Measurements from ENCODE around the gene GTPBP6.

The GTPBP6 gene

GRCh38 chrX:331151-331824 is 12.7 kb upstream of the GTPBP6 start:
- TF ChIP-seq CREB1 (IDR thresholded peaks at IDR 0.05; ENCODE audit: low read depth) (no peak), RAD21 (IDR thresholded peaks at IDR 0.05; ENCODE audit: low read depth) (no peak), CEBPB (IDR thresholded peaks at IDR 0.05) (no peak), TAF1 (IDR thresholded peaks at IDR 0.05; ENCODE audit: low read depth) (no peak), FOXM1 (IDR thresholded peaks at IDR 0.05; ENCODE audit: borderline replicate concordance, low read depth) (no peak), YY1 (IDR thresholded peaks at IDR 0.05; ENCODE audit: low read depth) (no peak), TCF12 (IDR thresholded peaks at IDR 0.05; ENCODE audit: low read depth) (no peak), NFIC (IDR thresholded peaks at IDR 0.05) (no peak), EGR1 (IDR thresholded peaks at IDR 0.05) (no peak), ZBTB7A (IDR thresholded peaks at IDR 0.05; ENCODE audit: low read depth) (no peak)

- no peak for TF ChIP-seq USF1 (IDR thresholded peaks at IDR 0.05)
- no peak for TF ChIP-seq RAD21 (IDR thresholded peaks at IDR 0.05; ENCODE audit: low read depth)
- TF ChIP-seq MAX (IDR thresholded peaks at IDR 0.05): no peak
- TF ChIP-seq TAF1 (IDR thresholded peaks at IDR 0.05; ENCODE audit: low read depth): no peak
- TF ChIP-seq CREB1 (IDR thresholded peaks at IDR 0.05; ENCODE audit: low read depth): no peak
- TF ChIP-seq TCF12 (IDR thresholded peaks at IDR 0.05; ENCODE audit: low read depth): no peak
- no peak for TF ChIP-seq TEAD4 (IDR thresholded peaks at IDR 0.05)
- no peak for TF ChIP-seq ZBTB7A (IDR thresholded peaks at IDR 0.05; ENCODE audit: low read depth)
- TF ChIP-seq REST (IDR thresholded peaks at IDR 0.05; ENCODE audit: low read depth): no peak
- TF ChIP-seq YY1 (IDR thresholded peaks at IDR 0.05; ENCODE audit: low read depth): no peak
- no peak for TF ChIP-seq FOXM1 (IDR thresholded peaks at IDR 0.05; ENCODE audit: borderline replicate concordance, low read depth)
- no peak for TF ChIP-seq EGR1 (IDR thresholded peaks at IDR 0.05)
- no peak for TF ChIP-seq EP300 (IDR thresholded peaks at IDR 0.05; ENCODE audit: borderline replicate concordance)
- no peak for TF ChIP-seq CEBPB (IDR thresholded peaks at IDR 0.05)
- no peak for TF ChIP-seq NFIC (IDR thresholded peaks at IDR 0.05)
Observed at GRCh38 chrX:330726-331150, 12.1 kb upstream of the GTPBP6 start.

- no peak for TF ChIP-seq TEAD4 (IDR thresholded peaks at IDR 0.05)
- TF ChIP-seq ZBTB7A (IDR thresholded peaks at IDR 0.05; ENCODE audit: low read depth): no peak
- TF ChIP-seq REST (IDR thresholded peaks at IDR 0.05; ENCODE audit: low read depth): no peak
- no peak for TF ChIP-seq RAD21 (IDR thresholded peaks at IDR 0.05; ENCODE audit: low read depth)
- no peak for TF ChIP-seq TCF12 (IDR thresholded peaks at IDR 0.05; ENCODE audit: low read depth)
- no peak for TF ChIP-seq MAX (IDR thresholded peaks at IDR 0.05)
- TF ChIP-seq EP300 (IDR thresholded peaks at IDR 0.05; ENCODE audit: borderline replicate concordance): no peak
- TF ChIP-seq FOXM1 (IDR thresholded peaks at IDR 0.05; ENCODE audit: borderline replicate concordance, low read depth): no peak
- no peak for TF ChIP-seq NFIC (IDR thresholded peaks at IDR 0.05)
- no peak for TF ChIP-seq YY1 (IDR thresholded peaks at IDR 0.05; ENCODE audit: low read depth)
- no peak for TF ChIP-seq CEBPB (IDR thresholded peaks at IDR 0.05)
- no peak for TF ChIP-seq CREB1 (IDR thresholded peaks at IDR 0.05; ENCODE audit: low read depth)
- TF ChIP-seq EGR1 (IDR thresholded peaks at IDR 0.05): no peak
- no peak for TF ChIP-seq TAF1 (IDR thresholded peaks at IDR 0.05; ENCODE audit: low read depth)
- TF ChIP-seq USF1 (IDR thresholded peaks at IDR 0.05): no peak
Observed at GRCh38 chrX:329291-329910, 10.8 kb upstream of the GTPBP6 start.

- TF ChIP-seq USF1 (IDR thresholded peaks at IDR 0.05) (no peak), FOXM1 (IDR thresholded peaks at IDR 0.05; ENCODE audit: borderline replicate concordance, low read depth) (no peak), TAF1 (IDR thresholded peaks at IDR 0.05; ENCODE audit: low read depth) (no peak)
Observed at GRCh38 chrX:327660-328126, 9.1 kb upstream of the GTPBP6 start.
